Lower leg skin (tissue), 4 donors: ENCODE data around the gene SH3D21. TPM values are rescaled to one million over a fixed set of nuclear protein-coding genes. Genes with fewer than 3 reads are reported as not detected.

Source experiments
- DNase-seq, 2 donors: peaks; one replicate each; pipeline ENCODE4 v3.0.0-alpha.2; 2019; ENCODE audit warnings: low spot score in 2 of 2
- H3K4me3 ChIP-seq: fragments of 200-600 bp; sonication (generic); 2 replicates; pipeline ENCODE4 v1.5.1; 2017; ENCODE audit warnings: mild to moderate bottlenecking, low read depth; ENCODE audit not compliant: poor library complexity, severe bottlenecking
- POLR2A ChIP-seq, 2 donors: fragments of 450-650 bp; IDR thresholded peaks; one replicate each; pipeline ENCODE4 v1.6.1; 2016 to 2017; ENCODE audit warnings: antibody characterized with exemption in 2 of 2, mild to moderate bottlenecking in 1 of 2, moderate library complexity in 1 of 2
- WGBS, 2 donors: methylation state at CpG; one replicate each; pipeline ENCODE4 v1.1.5; 2018; 5-methylcytosine and 5-hydroxymethylcytosine counted together
- intact Hi-C: fragments of 100-400 bp; cut with DNase I; formaldehyde crosslinking; loops from one replicate; pipeline ENCODE4 v1.15.0; 2023; ENCODE audit warnings: low total_unique reads
- total RNA-seq, 4 donors: library from RNA; depleted of rRNA; stranded (reverse); fragments of >200 nt; gene quantifications; one replicate each; pipeline ENCODE4 v1.1.0, GENCODE V29; 2016
- TF ChIP-seq, protein P1 (sequence below), 3 donors: fragments of 450-650 bp; IDR thresholded peaks; one replicate each; pipeline ENCODE4 v1.5.1; 2016; ENCODE audit warnings: antibody characterized with exemption in 3 of 3, mild to moderate bottlenecking in 3 of 3, moderate library complexity in 2 of 3

Gene SH3D21
- total RNA-seq, 4 donors from 2014 or later = 9.8 to 20.9 (median 14.6) TPM

DNA sequence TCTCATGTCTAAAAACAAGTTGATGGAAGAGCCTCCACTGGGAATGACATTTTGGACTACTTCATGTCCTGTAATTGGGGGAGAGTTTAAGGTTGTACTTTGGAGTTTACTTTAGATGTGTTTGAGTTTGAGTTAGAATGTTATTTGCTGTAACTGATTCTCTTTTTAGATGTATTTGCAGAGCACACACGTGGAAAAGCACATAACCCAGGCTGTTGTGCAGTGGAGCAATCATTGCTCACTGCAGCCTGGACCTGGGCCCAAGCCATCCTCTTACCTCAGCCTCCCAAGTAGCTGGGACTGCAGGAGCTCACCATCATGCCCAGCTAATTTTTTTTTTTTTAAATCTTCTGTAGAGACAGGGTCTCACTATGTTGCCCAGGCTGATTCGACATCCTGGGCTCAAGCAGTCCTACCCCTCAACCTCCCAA, 36.7 kb upstream of the SH3D21 start:
- DNase-seq = no peak
- TF ChIP-seq POLR2A (IDR thresholded peaks at IDR 0.05) = no peak
- TF ChIP-seq, protein P1, sequence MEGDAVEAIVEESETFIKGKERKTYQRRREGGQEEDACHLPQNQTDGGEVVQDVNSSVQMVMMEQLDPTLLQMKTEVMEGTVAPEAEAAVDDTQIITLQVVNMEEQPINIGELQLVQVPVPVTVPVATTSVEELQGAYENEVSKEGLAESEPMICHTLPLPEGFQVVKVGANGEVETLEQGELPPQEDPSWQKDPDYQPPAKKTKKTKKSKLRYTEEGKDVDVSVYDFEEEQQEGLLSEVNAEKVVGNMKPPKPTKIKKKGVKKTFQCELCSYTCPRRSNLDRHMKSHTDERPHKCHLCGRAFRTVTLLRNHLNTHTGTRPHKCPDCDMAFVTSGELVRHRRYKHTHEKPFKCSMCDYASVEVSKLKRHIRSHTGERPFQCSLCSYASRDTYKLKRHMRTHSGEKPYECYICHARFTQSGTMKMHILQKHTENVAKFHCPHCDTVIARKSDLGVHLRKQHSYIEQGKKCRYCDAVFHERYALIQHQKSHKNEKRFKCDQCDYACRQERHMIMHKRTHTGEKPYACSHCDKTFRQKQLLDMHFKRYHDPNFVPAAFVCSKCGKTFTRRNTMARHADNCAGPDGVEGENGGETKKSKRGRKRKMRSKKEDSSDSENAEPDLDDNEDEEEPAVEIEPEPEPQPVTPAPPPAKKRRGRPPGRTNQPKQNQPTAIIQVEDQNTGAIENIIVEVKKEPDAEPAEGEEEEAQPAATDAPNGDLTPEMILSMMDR (IDR thresholded peaks at IDR 0.05) = no peak
- 57 to 65% methylated on average over 2 of the region's 2 CpGs for WGBS, 2 donors
- intact Hi-C loops = no loop called here
- H3K4me3 ChIP-seq = no peak overlapping the region

DNA sequence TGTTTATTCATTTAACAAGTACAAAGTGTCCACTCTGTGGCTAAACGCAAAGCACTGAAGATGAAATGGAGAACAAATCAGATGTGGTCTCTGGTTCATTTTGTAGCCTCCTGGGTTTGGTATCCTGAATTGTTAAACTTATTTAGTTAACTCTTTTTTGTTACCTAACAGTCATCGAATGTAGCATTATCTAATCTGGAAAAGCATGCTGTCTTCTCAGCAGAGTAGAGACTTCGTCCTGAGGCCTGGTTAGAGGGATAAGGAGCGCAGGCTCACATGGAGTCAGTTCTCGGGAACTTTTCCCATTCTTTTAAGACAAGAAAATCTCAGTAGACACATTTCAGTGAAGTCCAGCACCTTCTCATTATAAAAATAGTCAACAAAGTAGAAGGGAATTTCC, 33.1 kb upstream of the SH3D21 start:
- DNase-seq = no peak
- H3K4me3 ChIP-seq = no peak overlapping the region
- intact Hi-C loops = no loop called here
- 94% methylated on average over 5 of the region's 5 CpGs for WGBS, 2 donors
- no peak for TF ChIP-seq POLR2A (IDR thresholded peaks at IDR 0.05)
- TF ChIP-seq, protein P1 (IDR thresholded peaks at IDR 0.05) = no peak

DNA sequence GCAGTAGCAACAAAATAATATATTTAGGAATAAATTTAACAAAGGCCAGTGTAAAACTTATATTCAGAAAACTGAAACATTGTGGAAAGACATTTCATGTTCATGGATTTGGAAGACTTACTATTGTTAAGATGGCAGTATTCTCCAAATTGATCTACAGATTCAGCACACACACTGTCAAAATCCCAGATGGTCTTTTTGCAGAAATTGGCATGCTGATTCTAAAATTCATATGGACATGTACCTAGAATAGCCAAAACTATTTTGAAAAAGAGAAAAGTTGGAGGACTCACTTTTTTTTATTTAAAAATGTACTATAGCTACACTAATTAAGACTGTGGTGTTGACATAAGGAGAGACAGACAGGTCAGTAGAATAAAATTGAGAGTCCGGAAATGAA, 32.0 kb upstream of the SH3D21 start:
- DNase-seq = no peak
- no peak overlapping the region for H3K4me3 ChIP-seq
- intact Hi-C loops = no loop called here
- TF ChIP-seq POLR2A (IDR thresholded peaks at IDR 0.05) = no peak
- TF ChIP-seq, protein P1 (IDR thresholded peaks at IDR 0.05) = no peak
- 86 to 96% methylated on average over 1 of the region's 1 CpG for WGBS, 2 donors

DNA sequence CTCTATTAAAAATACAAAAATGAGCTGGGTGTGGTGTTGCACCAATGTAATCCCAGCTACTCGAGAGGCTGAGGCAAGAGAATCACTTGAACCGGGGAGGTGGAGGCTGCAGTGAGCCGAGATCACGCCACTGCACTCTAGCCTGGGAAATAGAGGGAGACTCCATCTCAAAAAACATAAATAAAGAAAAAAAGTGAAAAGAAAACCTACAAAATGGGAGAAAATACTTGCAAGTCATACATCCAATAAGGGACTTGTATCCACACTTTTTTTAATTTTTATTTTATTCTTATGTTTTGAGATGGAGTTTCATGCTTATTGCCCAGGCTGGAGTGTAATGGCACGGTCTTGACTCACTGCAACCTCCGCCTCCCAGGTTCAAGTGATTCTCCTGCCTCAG, 29.5 kb upstream of the SH3D21 start:
- DNase-seq = no peak
- TF ChIP-seq, protein P1 (IDR thresholded peaks at IDR 0.05) = no peak
- TF ChIP-seq POLR2A (IDR thresholded peaks at IDR 0.05) = no peak
- intact Hi-C loops = no loop called here
- 90 to 94% methylated on average over 6 of the region's 6 CpGs for whole genome bisulfite sequencing, 2 donors
- no peak overlapping the region for H3K4me3 ChIP-seq

DNA sequence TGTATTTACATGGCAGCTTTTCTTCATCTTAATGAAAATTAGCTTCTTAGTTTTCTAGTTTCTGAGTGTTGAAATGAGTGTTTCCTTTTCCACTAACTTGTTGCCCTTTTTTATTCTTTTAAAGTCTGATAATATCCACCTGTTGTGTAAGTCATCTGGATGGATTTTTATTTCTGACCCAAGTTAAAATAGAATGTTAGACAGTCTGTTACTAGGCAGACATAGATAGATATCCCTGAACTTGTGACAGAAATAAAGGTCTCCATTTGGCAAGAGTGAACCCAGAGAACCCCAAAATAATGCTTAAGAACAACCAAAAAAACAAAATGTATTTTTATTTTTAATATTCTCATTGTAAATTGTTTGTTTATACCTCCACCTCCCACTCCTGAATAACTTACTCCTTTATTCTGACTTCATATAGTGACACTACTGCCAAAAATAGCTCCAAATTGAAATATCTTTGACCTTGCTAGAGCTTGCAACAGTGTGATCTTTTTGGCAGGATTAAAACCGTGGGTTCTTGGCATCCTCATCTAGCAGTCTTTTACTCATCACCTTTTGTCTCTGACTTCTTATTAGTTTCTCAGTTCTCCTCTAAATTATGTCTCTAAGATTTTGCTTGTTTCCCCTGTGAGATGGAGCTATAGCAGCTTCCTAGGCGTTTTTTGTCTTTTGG, 26.9 kb upstream of the SH3D21 start:
- no peak for DNase-seq
- 31 to 32% methylated on average over 2 of the region's 2 CpGs for WGBS, 2 donors
- intact Hi-C loops = no loop called here
- TF ChIP-seq, protein P1 (IDR thresholded peaks at IDR 0.05) = no peak
- no peak for TF ChIP-seq POLR2A (IDR thresholded peaks at IDR 0.05)
- H3K4me3 ChIP-seq = no peak overlapping the region

DNA sequence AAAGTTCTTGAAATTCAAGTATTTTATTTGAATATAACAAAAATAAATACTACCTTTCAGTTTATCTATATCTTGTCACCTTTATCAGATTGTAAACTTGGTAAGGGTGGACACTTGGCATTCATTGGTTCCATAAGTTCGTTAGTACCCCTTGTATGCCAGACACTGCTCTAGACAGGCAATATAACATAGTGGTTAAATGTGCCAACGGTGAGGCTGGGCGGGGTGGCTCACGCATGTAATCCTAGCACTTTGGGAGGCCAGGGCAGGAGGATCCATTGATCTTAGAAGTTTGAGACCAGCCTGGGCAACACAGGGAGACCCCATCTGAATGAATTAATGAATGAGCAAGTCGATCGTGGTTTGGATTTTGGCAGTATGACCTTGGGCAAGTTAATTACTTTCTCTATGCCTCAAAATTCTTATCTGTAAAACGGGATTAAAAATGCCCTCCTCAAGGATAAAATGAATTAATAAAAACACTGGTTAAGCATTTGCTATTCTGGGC, 26.3 kb upstream of the SH3D21 start:
- intact Hi-C loops = no loop called here
- TF ChIP-seq POLR2A (IDR thresholded peaks at IDR 0.05) = no peak
- TF ChIP-seq, protein P1 (IDR thresholded peaks at IDR 0.05) = no peak
- DNase-seq = no peak
- WGBS, 2 donors = 71 to 75% methylated on average over 7 of the region's 7 CpGs
- H3K4me3 ChIP-seq = no peak overlapping the region
